ENCODE results near the gene GORASP2.

- no peak for TF ChIP-seq CTCF (tag by site-specific recombination; IDR thresholded peaks at IDR 0.05)
- no peak for TF ChIP-seq ZNF416 (tag by site-specific recombination; IDR thresholded peaks at IDR 0.05)
Observed at GRCh38 chr2:170932948-170933347, 3.9 kb downstream of the GORASP2 start.
